Body of pancreas (tissue), 4 donors: ENCODE results near the gene PKLR.

ENCODE experiments used
- CTCF ChIP-seq, 7 experiments: fragments of 450-650 bp in 4 of 7; fragments of 200-600 bp in 3 of 7; sonication (generic) in 3 of 7; IDR thresholded peaks; one replicate each; pipeline ENCODE4 v1.5.1; 2016 to 2019; ENCODE audit warnings: antibody characterized with exemption in 7 of 7
- POLR2A ChIP-seq, 3 donors: fragments of 450-650 bp; IDR thresholded peaks; one replicate each; pipeline ENCODE4 v1.6.1; 2016; ENCODE audit warnings: antibody characterized with exemption in 3 of 3, mild to moderate bottlenecking in 2 of 3

GRCh38 chr1:155297384-155297783 lies 3.9 kb downstream of the PKLR start:
- TF ChIP-seq CTCF (IDR thresholded peaks at IDR 0.05) (no peak), POLR2A (IDR thresholded peaks at IDR 0.05) (no peak)
